ENCODE results near the gene C1orf105. TPM values are rescaled to one million over a fixed set of nuclear protein-coding genes. Genes with fewer than 3 reads are reported as not detected.

The C1orf105 gene
- total RNA-seq, 6 donors from 2014 or later = not detected

DNA sequence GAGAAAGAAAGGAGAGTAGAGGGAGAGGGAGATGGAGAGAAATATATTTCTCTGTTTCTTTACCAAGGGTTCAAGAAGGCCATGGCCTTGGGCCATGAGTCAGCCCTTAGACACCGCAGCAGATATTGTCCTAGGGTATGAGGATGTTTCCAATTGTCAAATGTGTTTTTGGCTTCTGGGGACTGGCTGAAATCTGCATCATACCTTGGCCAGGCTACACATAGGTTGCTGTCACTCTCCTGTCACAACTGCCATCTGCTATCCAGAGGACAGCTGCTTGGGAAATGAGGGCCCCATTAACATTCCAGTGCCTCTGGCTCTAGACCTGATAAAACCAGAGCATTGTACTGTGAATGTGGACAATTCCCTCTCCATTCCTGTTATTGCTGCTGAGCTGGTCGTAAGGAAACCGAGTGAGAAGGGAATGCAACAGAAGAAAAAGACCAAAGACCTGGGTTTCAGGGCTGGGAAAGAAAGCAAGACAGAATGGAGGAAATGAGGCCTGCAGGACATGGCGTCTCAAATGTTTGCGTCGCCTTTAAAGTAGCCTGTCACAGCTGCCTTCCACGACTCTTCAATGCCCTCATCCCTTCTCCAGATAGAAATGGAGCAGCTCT lies 32.2 kb downstream of the C1orf105 start:
- DNase-seq = no peak
- TF ChIP-seq POLR2A (IDR thresholded peaks at IDR 0.05) (no peak), POLR2AphosphoS5 (IDR thresholded peaks at IDR 0.05) (no peak), EP300 (IDR thresholded peaks at IDR 0.05) (no peak), CTCF (IDR thresholded peaks at IDR 0.05) (no peak)

DNA sequence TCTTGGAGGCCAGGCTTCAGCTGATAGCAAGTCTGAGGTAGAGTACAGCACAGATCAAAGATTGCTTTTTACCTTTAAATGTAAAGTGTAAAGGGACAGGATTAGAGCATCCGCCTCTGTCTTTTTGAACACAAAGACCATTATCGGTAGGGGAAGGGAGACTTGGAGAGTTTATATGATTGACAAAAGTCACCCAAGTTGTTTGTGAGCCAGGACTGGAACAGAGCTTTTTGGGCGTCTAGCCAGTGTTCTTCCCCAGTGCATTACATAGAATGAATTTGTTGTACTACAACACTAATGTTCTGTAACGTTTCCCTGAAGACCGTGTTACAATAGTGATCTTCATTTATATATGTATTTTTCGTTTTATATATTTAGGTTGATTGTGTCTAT lies 32.7 kb downstream of the C1orf105 start:
- Histone ChIP-seq H3K4me1 (peaks cover 9 to 17% (median 12%) of the 10 kb centered on the region in 4 donors), H3K27me3 (no peaks in the 10 kb centered on the region), H3K9me3 (no peaks in the 10 kb centered on the region), H3K4me3 (no peak overlapping the region), H3K27ac (no peak overlapping the region), H3K36me3 (no peaks in the 10 kb centered on the region)
- DNase-seq (no peak), ATAC-seq (ENCODE audit: low FRiP score in 2 of 2) (no peak)
- TF ChIP-seq POLR2A (IDR thresholded peaks at IDR 0.05) (no peak), CTCF (IDR thresholded peaks at IDR 0.05) (no peak), EP300 (IDR thresholded peaks at IDR 0.05) (no peak), POLR2AphosphoS5 (IDR thresholded peaks at IDR 0.05) (no peak)
- 70 to 72% methylated on average over 6 of the region's 6 CpGs for WGBS, 2 donors

More for the DNA sequence above, 32.2 kb downstream of the C1orf105 start:
- no peak overlapping the region for H3K4me3 ChIP-seq
- no peaks in the 10 kb centered on the region for H3K27me3 ChIP-seq
- no peak overlapping the region for H3K27ac ChIP-seq
- H3K36me3 ChIP-seq = no peaks in the 10 kb centered on the region
- H3K9me3 ChIP-seq = no peaks in the 10 kb centered on the region
- no peak for ATAC-seq (ENCODE audit: low FRiP score in 2 of 2)
- 89 to 93% methylated on average over 7 of the region's 7 CpGs for WGBS, 2 donors
- H3K4me1 ChIP-seq = peaks cover 9 to 17% (median 15%) of the 10 kb centered on the region in 4 donors

DNA sequence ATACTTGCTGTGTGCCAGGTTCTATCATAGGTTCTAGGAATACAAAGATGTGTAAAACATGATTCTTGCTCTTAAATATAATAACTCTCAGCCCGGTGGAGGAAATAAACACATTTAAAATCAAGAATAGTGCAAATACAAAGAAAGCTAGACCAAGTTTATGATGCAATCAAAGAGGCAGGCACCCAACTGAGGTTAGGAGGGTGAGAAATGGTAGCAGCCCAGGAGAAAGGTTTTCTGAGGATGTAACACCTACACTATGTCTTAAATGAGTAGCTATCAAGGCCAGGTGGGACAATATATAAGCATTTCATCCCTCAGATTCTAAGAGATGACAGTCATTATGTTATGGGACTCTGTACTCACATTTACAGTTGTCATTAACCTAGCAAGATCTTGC lies 33.1 kb downstream of the C1orf105 start:
- no peak overlapping the region for H3K4me3 ChIP-seq
- 68 to 72% methylated on average over 1 of the region's 1 CpG for WGBS, 2 donors
- H3K4me1 ChIP-seq = peaks cover 9 to 17% (median 12%) of the 10 kb centered on the region in 4 donors
- H3K36me3 ChIP-seq = no peaks in the 10 kb centered on the region
- H3K27ac ChIP-seq = no peak overlapping the region
- ATAC-seq (ENCODE audit: low FRiP score in 2 of 2) (no peak), DNase-seq (no peak)
- no peaks in the 10 kb centered on the region for H3K27me3 ChIP-seq
- no peaks in the 10 kb centered on the region for H3K9me3 ChIP-seq
- no peak for TF ChIP-seq POLR2AphosphoS5 (IDR thresholded peaks at IDR 0.05)
- TF ChIP-seq EP300 (IDR thresholded peaks at IDR 0.05) = no peak
- TF ChIP-seq CTCF (IDR thresholded peaks at IDR 0.05) = no peak
- TF ChIP-seq POLR2A (IDR thresholded peaks at IDR 0.05) = no peak

DNA sequence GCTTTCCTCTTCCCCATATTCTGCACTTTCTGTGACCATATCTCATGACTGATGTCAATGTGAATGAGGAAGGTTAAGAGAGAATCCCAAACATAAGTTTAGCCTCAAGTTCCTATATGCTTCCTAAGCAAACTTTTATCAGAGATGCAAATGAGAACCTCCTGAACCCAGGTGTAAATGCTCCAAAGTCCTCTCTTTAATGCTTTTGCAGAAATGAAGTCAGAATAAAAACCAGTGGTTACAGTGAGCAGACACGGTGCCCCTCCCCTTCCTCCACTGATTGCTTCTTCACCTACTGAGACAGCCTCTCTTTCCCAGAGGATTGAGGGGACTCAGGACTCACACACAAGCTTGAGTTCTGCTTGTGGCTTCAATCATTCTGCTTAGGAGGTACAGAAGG lies 35.0 kb downstream of the C1orf105 start:
- DNase-seq (no peak), ATAC-seq (ENCODE audit: low FRiP score in 2 of 2) (no peak)
- H3K4me3 ChIP-seq = no peak overlapping the region
- no peak for TF ChIP-seq POLR2AphosphoS5 (IDR thresholded peaks at IDR 0.05)
- no peak for TF ChIP-seq CTCF (IDR thresholded peaks at IDR 0.05)
- no peak for TF ChIP-seq POLR2A (IDR thresholded peaks at IDR 0.05)
- no peak for TF ChIP-seq EP300 (IDR thresholded peaks at IDR 0.05)
- H3K27me3 ChIP-seq = no peaks in the 10 kb centered on the region
- H3K4me1 ChIP-seq = peaks cover 0 to 7% (median 2%) of the 10 kb centered on the region in 4 donors
- 81 to 96% methylated on average over 1 of the region's 1 CpG for WGBS, 2 donors
- H3K9me3 ChIP-seq = no peaks in the 10 kb centered on the region
- H3K27ac ChIP-seq = no peak overlapping the region
- H3K36me3 ChIP-seq = no peaks in the 10 kb centered on the region

GRCh38 chr1:172456344-172456769 lies 35.9 kb downstream of the C1orf105 start:
- Histone ChIP-seq H3K9me3 (no peaks in the 10 kb centered on the region), H3K4me1 (no peaks in the 10 kb centered on the region), H3K27me3 (no peaks in the 10 kb centered on the region), H3K27ac (no peak overlapping the region), H3K4me3 (no peak overlapping the region), H3K36me3 (no peaks in the 10 kb centered on the region)
- DNase-seq (no peak), ATAC-seq (ENCODE audit: low FRiP score in 2 of 2) (no peak)
- 88 to 93% methylated on average over 5 of the region's 5 CpGs for WGBS, 2 donors
- TF ChIP-seq EP300 (IDR thresholded peaks at IDR 0.05) (no peak), CTCF (IDR thresholded peaks at IDR 0.05) (no peak), POLR2A (IDR thresholded peaks at IDR 0.05) (no peak), POLR2AphosphoS5 (IDR thresholded peaks at IDR 0.05) (no peak)

Data from upper lobe of left lung (tissue), 6 donors.